ENCODE data around the gene HOMER1.

The HOMER1 gene, protein sequence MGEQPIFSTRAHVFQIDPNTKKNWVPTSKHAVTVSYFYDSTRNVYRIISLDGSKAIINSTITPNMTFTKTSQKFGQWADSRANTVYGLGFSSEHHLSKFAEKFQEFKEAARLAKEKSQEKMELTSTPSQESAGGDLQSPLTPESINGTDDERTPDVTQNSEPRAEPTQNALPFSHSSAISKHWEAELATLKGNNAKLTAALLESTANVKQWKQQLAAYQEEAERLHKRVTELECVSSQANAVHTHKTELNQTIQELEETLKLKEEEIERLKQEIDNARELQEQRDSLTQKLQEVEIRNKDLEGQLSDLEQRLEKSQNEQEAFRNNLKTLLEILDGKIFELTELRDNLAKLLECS

DNA sequence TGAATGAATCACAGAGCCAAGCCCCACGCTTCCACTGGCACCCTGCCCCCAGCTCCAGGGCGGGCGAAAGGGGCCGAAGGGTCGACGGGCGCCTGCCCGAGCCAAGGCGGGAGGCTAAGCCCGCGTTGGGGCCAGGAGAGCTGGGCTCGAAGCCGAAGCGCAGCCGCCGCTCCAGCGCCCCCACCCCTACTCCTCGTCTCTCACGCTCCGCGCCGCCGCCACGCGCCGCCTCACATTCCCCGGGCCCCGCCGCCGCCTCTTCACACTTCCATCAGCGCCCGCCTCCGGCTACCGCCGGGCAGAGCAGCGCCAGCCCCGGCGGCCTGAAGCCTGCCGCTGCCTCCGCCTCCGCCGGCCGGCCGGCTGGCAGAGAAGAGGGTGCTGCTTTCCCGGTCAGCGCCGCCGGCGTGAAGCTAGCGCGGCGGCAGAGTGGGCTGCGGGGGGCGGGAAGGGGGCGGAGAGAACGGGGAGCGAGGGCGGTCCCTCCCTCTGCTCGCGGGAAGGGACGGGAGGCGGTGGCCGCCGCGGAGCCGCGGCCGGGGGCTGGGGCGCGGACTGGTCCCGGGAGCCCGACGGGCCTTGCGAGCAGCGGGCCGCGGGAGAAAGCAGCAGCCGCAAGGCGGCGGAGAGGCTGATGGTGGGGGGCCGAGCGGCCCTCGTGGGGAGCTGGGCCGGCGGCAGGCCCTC lies at the start of gene HOMER1:
TSS of gene HOMER1 (minus strand) at position 431 of the 687 bp plus-strand sequence. CDS start 1,360 bp downstream, outside the sequence.
- DNase-seq (ENCODE audit: low read depth), result peak; percentile 57

DNA sequence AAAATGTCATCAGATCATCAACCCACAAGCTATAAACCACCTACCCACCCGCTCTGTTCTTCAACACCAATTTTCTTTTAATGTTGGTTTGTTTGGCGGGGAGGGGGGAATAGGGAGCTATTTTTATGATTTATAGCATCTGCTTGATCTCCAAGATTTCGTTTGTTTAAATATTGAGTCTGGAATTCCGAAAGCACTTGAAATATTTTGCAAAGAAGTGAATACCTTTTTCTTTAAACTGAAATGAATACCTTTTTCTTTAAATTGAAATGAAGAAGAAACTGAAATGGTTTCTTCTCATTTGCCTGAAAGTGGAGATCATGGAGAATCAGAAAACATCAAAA lies 49.3 kb upstream of the HOMER1 start:
- DNase-seq (ENCODE audit: low read depth), result no peak

DNA sequence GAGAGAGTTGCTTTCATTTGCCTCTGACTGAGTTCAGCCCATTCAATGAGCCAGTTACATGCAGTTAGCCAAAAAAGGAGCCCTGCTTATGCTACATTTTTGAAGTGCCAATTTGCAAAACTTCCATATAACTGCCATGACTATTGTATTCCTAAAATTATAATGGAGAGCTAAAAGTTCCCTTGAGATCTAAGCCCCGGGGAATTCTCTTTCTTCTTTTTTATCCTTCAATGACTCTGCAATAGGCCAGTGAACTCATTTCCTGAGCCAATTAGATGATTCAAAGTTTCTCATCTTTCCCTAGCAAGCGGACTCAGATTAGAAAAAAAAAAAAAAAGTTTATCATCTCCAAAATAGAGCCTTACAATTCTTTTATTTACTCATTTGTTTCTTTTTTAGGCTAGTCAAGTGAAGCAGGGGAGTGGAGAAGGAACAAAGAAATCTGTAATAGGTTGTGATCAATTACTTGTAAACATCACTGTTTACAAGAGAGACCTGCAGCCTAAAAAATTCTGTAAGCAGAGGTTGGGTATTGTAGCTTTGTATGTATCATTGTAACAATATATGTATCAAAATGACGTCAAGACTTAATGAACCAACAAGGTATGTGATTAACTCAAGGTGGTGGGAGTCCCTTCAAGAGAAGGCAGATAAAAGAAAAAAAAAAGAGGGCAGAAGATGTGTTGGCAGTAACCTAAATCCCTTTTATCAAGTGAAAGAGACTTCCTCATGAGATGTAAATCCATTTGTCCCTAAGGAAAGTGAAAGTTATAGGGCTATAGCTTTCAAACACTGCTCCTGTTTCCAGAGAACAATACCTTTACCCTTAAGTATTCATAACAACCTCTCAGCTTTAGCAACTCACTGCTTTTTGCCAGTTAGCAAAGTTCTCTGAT lies 48.7 kb upstream of the HOMER1 start:
- no peak for DNase-seq (ENCODE audit: low read depth)

DNA sequence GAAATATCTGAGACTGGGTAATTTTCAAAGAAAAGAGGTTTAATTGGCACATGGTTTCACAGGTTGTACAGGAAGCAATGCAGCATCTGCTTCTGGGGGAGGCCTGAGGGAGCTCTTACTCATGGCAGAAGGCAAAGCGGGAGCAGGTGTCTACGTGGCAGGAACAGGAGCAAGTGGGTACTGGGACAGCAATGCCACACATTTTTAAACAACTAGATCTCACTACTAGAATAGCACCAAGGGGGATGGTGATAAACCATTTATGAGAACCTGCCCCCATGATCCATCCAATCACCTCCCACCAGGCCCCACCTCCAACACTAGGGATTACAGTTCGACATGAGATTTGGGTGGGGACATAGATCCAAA lies 47.6 kb upstream of the HOMER1 start:
- no peak for DNase-seq (ENCODE audit: low read depth)

DNA sequence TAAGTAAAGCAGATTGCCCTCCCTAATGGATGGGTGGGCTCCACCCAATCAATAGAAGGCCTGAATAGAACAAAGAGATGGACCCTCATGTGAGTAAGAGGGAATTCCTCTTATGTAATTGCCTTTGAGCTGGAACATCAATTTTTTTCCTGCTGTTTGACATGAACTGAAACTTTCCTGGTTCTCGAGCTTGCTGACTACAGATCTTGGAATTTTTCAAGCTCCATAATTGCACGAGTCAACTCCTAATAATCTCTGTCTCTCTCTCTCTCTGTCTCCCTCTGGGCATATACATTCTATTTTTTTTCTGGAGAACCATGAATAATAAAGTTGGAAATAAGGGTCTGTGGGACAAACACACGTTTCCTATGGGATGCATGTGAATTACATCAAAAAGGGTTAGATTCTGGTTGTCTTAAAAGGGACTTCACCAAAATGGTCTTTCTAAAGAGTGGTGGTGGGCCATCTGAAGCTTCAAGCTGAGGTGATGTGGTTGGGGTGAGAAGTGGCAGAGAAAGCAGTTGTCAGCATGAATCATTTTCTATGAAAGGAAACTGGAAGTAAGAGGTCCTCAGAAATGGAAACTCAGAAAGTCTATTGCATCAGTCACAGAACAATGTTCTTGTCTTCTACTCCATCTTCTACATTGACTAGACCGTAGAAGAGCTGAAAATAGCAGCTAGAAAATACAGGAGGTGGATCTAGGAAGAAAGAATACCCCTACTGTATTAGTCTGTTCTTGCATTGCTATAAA lies 47.0 kb upstream of the HOMER1 start:
- DNase-seq (ENCODE audit: low read depth), result no peak

DNA sequence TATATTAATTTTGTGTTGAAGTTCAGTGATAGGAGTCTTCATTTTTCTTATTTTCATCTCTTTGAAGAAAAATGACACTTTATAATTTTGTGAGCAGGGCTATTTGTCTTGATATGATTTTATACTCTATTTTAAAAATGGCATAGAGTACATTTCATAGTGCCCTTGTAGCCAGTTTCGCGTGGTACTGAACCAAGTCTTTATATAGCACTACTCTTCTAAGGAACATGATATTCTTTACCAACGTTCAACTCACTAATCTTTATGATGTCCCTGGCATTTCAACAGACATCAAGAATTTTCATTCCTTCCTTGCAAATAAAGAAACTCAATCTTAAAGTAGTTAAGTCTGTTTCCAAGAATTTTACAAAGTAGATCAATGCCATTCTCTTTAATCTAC lies 41.5 kb upstream of the HOMER1 start:
- no peak for DNase-seq (ENCODE audit: low read depth)

DNA sequence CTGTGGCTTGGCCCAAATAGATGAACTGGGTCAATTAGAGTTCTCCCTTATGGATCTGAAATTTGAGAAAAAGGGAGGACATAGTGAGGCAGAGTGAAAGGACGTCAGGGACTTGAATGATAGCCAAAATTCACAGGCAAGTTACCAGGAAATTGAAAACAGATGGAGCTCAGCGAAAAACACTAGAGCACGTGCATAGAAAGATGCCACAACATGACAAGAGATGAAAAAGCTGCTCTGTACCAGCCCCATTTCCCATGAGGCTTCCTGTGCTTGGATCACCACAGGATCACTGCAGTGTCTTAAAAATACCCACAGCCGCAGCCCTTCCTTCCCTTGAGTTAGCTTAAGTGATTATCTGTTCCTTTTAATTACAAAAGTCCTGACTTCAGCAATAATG lies 39.0 kb upstream of the HOMER1 start:
- DNase-seq (ENCODE audit: low read depth), result no peak

DNA sequence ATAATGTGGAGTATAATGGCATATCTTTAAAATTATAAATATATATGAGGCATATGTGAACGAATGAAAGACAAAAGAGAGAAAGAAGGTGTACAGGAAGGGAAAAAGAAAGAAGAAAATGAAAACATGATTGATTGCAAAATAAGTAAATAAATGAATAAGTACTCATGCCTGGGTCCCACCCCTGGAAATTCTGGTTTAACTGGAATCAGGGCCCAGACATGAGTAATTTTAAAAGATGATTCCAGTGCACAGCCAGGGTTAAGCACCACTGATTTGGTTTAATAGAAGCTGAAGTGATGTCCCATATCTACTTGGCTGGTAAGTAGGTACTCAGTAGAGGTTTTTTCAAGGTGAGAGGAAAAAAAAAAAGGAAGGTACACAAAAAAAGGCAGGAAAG lies 34.0 kb upstream of the HOMER1 start:
- no peak for DNase-seq (ENCODE audit: low read depth)

DNA sequence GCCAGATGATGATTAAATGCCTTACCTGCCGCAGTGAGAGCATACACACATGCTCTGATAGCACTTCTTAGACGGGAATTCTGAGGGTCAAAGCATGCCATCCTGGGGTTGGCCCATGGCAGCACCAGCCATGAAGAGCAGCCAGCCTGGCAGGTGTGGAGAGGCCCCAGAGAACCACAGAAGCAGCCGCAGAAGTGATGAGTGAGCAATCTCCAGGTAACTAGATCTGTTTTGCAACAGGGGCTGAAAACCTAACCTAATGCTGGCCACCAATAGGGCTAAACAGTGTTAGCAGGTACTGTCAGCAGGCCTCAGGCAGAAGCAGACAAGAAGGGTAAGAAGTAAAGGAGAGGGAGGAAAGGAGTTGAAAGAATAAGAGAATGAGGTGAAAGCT lies 33.5 kb upstream of the HOMER1 start:
- no peak for DNase-seq (ENCODE audit: low read depth)

DNA sequence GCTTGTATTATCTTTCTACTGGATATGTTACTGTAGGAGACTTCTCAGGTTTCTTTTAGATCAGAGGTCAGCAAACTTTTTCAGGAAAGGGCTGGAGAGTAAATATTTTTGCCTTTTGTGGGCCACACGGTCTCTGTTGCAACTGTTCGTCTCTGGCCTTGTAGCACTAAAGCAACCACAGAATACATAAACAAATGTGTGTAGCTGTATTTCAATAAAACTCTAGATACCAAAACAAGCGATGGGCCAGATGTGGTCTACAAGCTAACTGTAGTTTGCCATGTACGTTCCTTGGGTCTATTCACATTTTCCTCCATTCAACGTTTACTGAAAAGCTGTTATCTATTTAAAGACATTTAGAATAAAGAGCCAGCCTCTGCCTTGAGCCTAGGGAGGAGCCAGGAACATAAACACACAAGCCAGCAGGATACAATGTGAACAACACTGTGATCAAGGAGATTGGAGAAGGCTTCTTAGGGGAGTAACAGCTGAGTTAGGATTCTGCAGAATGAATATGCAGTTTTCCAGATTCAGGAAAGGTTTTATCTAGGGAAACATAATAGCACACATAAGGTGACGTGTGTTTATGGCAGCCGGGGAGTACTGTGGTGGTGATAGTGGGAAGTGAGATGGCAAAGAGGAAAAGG lies 33.0 kb upstream of the HOMER1 start:
- DNase-seq (ENCODE audit: low read depth), result no peak

DNA sequence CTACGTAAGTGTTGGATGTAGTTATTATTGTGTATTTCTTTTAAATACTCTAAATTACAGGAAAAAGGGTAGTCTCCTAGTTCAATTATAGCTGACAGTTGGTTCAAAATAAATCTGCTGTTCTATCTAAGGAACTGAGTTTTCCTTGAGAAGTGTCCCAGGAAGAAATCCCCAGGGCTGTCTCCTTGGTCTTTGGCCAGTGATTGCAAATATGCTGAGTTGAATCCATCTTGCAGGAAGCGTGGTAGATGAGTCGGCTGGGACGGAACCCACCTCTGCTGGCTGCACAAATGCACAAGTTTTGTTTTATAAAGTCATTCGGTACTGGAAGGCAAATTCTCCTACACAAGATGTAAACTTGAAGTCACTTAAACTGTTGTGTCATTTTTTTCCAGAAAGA lies 30.2 kb upstream of the HOMER1 start:
- no peak for DNase-seq (ENCODE audit: low read depth)

DNA sequence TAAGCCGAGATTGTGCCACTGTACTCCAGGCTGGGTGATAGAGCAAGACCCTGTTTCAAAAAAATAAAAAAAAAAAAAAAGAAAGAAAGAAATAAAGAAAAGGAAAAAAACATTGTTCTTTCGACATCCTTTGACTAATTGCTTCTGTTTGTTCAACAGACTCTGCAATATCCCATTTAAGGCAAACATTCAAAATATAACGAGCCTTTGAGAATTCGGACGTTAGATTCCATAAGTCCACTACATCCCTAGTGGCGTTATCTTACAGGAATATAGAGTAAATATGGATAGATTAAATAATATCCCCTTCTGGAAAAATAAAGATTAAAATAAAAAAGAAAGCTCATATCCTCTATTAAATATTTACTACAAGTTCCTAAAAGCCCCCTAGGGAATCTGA lies 27.0 kb upstream of the HOMER1 start:
- DNase-seq (ENCODE audit: low read depth), result no peak

DNA sequence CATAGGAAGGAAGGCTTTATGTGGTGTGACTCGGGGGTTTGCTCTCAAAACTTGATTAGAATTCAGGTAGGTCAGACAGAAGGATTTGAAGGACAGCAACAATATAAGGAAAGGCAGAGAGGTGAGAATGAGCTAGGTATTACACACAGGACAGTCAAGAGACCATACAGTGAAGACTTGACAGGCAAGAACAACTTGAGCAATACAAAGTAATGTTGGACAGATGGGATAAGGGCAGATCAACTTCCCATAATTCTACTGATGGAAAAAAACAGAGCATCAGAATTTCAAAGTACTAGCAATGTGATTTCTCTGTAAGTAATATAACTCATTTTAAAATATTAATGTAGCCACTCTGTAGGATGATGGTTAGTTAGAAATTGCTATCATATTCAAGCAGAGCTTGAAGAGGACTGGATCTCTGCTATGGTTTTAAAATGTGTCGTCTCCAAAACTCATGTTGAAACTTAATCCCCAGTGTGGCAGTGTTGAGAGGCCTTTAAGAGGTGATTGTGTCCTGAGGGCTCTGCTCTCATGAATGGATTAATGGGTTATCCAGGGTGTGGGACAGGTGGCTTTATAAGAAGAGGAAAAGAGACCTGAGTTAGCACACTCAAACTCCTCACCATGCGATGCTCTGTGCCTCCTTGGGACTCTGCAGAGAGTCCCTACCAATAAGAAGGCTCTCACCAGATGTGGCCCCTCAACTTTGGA lies 22.4 kb upstream of the HOMER1 start:
- no peak for DNase-seq (ENCODE audit: low read depth)

DNA sequence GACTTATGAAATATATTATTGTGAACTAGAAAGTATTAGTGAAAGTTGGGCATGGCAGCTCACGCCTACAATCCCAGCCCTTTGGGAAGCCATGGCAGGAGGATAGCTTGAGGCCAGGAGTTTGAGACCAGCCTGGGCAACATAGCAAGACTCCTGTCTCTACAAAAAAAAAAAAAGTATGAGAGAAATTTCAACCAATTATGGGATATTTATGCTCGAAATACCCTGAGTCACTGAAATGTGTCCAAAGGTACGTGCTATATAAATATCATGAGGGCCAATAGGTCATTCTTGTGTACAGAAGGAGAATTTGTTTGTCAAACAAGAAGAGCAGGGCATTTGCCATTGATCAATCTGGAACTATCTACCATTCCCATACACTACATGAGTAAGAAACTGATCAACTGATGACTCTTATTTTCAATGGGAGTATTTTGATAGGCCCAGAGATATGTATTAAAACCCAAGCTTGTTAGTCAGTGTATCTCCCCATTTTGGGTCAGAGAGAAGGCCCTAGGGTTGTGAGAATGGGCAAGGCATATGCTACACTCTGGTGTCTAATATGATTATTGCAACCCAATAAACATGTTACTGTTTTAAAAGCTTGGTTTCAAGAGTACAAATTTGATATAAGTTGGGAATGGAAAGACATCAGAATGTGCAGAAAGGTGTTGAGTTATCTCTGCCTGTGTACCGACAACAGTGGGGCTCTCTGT lies 21.7 kb upstream of the HOMER1 start:
- DNase-seq (ENCODE audit: low read depth), result no peak

DNA sequence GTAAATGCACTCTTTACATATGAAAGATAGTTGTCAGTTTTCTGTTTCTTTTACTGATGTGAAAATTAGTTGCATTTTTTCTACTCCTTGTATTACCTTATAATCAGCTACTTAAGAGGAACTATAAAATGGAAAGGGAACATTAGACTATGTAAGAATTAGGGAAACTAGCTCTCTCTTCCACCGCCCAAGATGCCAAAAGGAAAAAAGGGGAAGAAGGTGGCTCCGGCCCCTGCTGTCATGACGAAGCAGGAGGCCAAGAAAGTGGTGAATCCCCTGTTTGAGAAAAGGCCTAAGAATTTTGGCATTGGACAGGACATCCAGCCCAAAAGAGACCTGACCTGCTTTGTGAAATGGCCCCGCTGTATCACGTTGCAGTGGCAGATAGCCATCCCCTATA lies 15.2 kb upstream of the HOMER1 start:
- no peak for DNase-seq (ENCODE audit: low read depth)

DNA sequence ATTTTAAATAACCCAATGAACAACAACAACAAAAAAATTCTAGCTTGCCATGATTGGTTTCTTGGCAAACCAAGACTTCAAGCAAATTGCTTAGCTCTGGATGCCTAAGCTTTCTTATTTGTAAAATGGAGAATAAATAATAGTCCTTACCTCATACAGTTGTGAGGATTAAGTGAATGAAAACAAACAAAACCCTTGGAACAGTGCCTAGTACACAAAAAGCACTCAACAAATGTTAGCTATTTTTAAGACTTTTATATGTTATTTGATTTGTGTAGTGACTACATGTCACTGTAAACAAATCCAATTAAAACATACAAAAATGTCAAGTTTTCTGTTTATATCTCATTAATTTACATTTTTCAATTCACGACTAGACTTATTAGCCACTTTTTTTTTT lies 13.5 kb upstream of the HOMER1 start:
- no peak for DNase-seq (ENCODE audit: low read depth)

DNA sequence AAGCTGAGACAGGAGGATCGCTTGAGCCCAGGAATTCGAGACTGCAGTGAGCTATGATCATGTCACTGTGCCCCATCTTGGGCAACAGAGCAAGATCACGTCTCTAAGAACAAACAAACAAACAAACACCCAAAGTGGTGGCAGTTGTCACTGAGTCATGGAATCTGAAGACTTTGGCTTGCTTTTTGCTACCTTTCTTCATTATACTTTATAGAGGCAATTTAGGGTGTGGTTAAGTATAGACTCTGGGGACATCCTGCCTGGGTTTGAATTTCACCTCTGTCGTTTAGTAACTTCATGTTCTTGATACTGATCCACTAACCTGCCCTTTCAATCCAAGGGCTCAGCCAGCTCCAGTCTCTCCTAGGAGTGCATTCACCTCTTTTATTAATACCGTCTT lies 13.0 kb upstream of the HOMER1 start:
- no peak for DNase-seq (ENCODE audit: low read depth)

DNA sequence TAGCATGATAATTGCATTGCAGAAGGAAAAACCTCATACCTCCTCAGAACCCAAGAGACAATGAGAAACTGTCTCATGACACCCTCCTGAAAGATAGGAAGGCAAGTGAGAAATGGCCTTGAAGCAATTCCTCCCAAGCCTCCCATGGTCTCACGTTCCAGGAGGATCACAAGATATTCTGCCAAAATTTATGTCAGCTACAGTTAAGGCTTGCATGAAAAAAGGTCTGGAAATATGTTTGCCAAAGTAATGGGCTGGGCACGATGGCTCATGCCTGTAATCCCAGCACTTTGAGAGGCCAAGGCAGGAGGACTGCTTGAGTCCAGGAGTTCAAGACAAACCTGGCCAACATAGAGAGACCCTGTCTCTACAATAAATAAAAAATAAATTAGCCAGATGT lies 12.6 kb upstream of the HOMER1 start:
- no peak for DNase-seq (ENCODE audit: low read depth)

DNA sequence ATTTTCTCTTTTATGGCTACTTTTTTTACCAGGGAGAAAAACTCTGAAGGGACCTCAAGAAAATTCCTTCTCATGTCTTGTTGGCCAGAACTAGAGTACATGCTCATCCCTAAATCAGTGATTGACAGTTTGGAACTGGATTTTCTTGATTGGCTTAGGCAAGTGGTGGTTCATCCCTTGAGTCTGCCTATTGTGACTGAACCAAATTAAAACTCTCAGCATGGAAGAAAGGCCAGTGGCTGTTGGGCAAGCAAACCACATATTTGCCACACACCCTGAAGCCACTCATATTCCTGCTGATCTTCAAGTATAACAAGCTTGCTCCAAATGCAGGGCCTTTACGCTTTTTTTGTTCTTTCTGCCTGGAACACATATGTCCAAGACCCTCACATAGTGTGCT lies 7.2 kb upstream of the HOMER1 start:
- DNase-seq (ENCODE audit: low read depth), result no peak

DNA sequence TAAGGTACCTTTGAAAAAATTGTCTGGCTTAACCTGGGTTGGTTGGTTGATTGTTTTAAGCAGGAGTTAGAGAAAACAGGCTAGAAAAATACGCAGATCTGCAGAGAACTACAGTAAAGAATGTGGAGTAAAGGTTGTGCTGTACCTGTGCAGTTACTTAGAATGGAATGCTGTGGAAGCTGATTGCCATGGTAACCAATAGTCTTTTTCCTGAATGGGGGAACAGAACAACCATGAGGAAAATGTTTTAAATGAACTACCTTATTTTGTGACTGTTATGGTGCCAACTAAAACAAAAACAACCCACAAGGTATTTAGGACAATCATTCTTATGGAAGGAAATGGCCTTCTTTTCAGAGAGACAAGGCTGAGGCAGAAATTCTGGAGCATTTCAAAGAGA lies 4.8 kb upstream of the HOMER1 start:
- DNase-seq (ENCODE audit: low read depth), result no peak

Data from activated T-cell treated with anti-CD3 and anti-CD28 coated beads for 1 hour (primary cell).